K562 (cell line): Measurements from ENCODE around the gene CCDC88C. TPM values are rescaled to one million over a fixed set of nuclear protein-coding genes. Genes with fewer than 3 reads are reported as not detected.
A peak's percentile ranks its signal among the peaks of the same experiment; 100 is the strongest.

Experiments
- ATAC-seq: fragments of 200-7000 bp; cut with Tn5 transposase; 3 replicates; pipeline ENCODE4 v1.9.1; 2020; ENCODE audit warnings: moderate library complexity
- BruUV-seq: library from RNA; stranded (reverse); fragments of 400-500 nt; replicated peaks from 2 replicates; lab custom pipeline; 2021; lab: Mats Ljungman, UMichigan
- CTCF ChIA-PET: fragments of 300-600 bp; formaldehyde crosslinking; extraction: SDS; loops from one replicate; lab custom pipeline; 2021; ENCODE audit warnings: low intra/inter-chr PET ratio; lab: Yijun Ruan, JAX
- POLR2A ChIA-PET: fragments of 300-600, 350-650 bp; sonication (Branson Sonifier 250); formaldehyde crosslinking; extraction: SDS; loops from one replicate; lab custom pipeline; 2021; ENCODE audit warnings: antibody characterized with exemption, inconsistent platforms; lab: Yijun Ruan, JAX
- DNase-seq, 4 experiments: peaks; one replicate each; pipeline versions ENCODE4 v3.0.0 to v3.0.0-alpha.2; 2011 to 2018; ENCODE audit warnings: low spot score in 3 of 4, mixed read lengths in 3 of 4; ENCODE audit errors: extremely low read depth in 1 of 4
- FAIRE-seq: peaks from 2 replicates; lab custom pipeline; 2011; peaks lifted over from hg19 to GRCh38; lab: Jason Lieb, UNC
- H2AFZ ChIP-seq: 2 replicates; pipeline ENCODE4 v1.6.0; 2011; ENCODE audit warnings: low read depth, low read length, control low read depth, inconsistent platforms
- H3K27ac ChIP-seq: fragments of 200-600 bp; 3 replicates; pipeline ENCODE4 v1.8.0; 2011; ENCODE audit warnings: low read depth, mild to moderate bottlenecking, control low read depth, inconsistent platforms, low read length, moderate library complexity, mixed read lengths; ENCODE audit errors: extremely low read depth
- H3K27me3 ChIP-seq, 2 experiments: fragments of 300-600 bp in 1 of 2; 2 replicates in 1 of 2; 3 replicates in 1 of 2; pipeline versions ENCODE4 v1.6.0 to v1.8.0; 2011; ENCODE audit warnings: inconsistent platforms in 2 of 2, low read length in 2 of 2, mild to moderate bottlenecking in 1 of 2, mixed read lengths in 1 of 2, moderate library complexity in 1 of 2; ENCODE audit not compliant: control insufficient read depth in 2 of 2, insufficient read depth in 2 of 2
- H3K36me3 ChIP-seq: fragments of 300-600 bp; 3 replicates; pipeline ENCODE4 v1.8.0; 2011; ENCODE audit warnings: mild to moderate bottlenecking, low read length, inconsistent platforms; ENCODE audit not compliant: control insufficient read depth, insufficient read depth
- H3K4me1 ChIP-seq, 2 experiments: fragments of 200-600 bp in 1 of 2; replicated peaks in 1 of 2; 2 replicates in 1 of 2; 3 replicates in 1 of 2; pipeline versions ENCODE4 v1.5.1 to v1.8.0; 2011; ENCODE audit warnings: inconsistent platforms in 2 of 2, low read length in 2 of 2, mild to moderate bottlenecking in 1 of 2, mixed read lengths in 1 of 2, moderate library complexity in 1 of 2; ENCODE audit not compliant: control insufficient read depth in 2 of 2, insufficient read depth in 2 of 2
- H3K4me2 ChIP-seq: 2 replicates; pipeline ENCODE4 v1.6.1; 2011; ENCODE audit warnings: low read length, control low read depth, inconsistent platforms, mixed read lengths; ENCODE audit not compliant: insufficient read depth
- H3K4me3 ChIP-seq: fragments of 200-600 bp; sonication (generic), shearing (Covaris generic); 2 replicates; pipeline ENCODE4 v1.5.1; 2016; ENCODE audit warnings: control low read depth, inconsistent platforms
- H3K79me2 ChIP-seq: fragments of 200-600 bp; 3 replicates; pipeline ENCODE4 v1.8.0; 2011; ENCODE audit warnings: low read length, inconsistent platforms; ENCODE audit not compliant: control insufficient read depth, insufficient read depth
- H3K9ac ChIP-seq, 2 experiments: 2 replicates each; pipeline versions ENCODE4 v1.6.0 to v1.6.1; 2011; ENCODE audit warnings: low read depth in 2 of 2, low read length in 2 of 2, control low read depth in 1 of 2, inconsistent platforms in 1 of 2, mild to moderate bottlenecking in 1 of 2, mixed read lengths in 1 of 2; ENCODE audit not compliant: insufficient read depth in 1 of 2
- H3K9me1 ChIP-seq: one replicate; pipeline ENCODE4 v1.6.0; 2011; ENCODE audit warnings: inconsistent platforms, mild to moderate bottlenecking, low read length, moderate library complexity; ENCODE audit not compliant: control insufficient read depth, insufficient read depth
- H3K9me3 ChIP-seq: replicated peaks from 2 replicates; pipeline ENCODE4 v1.5.1; 2011; ENCODE audit warnings: low read depth, low read length, inconsistent platforms; ENCODE audit not compliant: control insufficient read depth, insufficient read depth
- H4K20me1 ChIP-seq: replicated peaks from 2 replicates; pipeline ENCODE4 v1.6.1; 2011; ENCODE audit warnings: low read length, inconsistent platforms, mixed read lengths; ENCODE audit not compliant: control insufficient read depth, insufficient read depth
- BCL6 ChIP-seq: fragments of 250-450 bp; sonication (Bioruptor Pico); IDR thresholded peaks from 2 replicates; pipeline ENCODE4 v1.4.0; 2020
- CBFA2T2 ChIP-seq: fragments of 450-650 bp; conservative IDR thresholded peaks from 2 replicates; pipeline ENCODE4 v1.6.1; 2017; ENCODE audit warnings: mild to moderate bottlenecking
- E4F1 ChIP-seq: fragments of 250-450 bp; sonication (Bioruptor Pico); IDR thresholded peaks from 2 replicates; pipeline ENCODE4 v1.5.0; 2021; ENCODE audit warnings: mild to moderate bottlenecking, borderline replicate concordance
- KDM1A ChIP-seq, 2 experiments: fragments of 450-650 bp; IDR thresholded peaks; 2 replicates each; pipeline ENCODE4 v1.6.1; 2016; ENCODE audit warnings: mild to moderate bottlenecking in 2 of 2
- NCOA2 ChIP-seq, 2 experiments: fragments of 450-650 bp; IDR thresholded peaks; 2 replicates each; pipeline ENCODE4 v1.6.1; 2018; ENCODE audit warnings: mild to moderate bottlenecking in 2 of 2, moderate library complexity in 1 of 2; ENCODE audit not compliant: partially characterized antibody in 2 of 2
- PHTF2 ChIP-seq: fragments of 250-450 bp; sonication (Bioruptor Pico); IDR thresholded peaks from 2 replicates; pipeline ENCODE4 v1.5.0; 2021; ENCODE audit warnings: mild to moderate bottlenecking
- SNIP1 ChIP-seq: fragments of 450-650 bp; IDR thresholded peaks from 2 replicates; pipeline ENCODE4 v1.7.1; 2017; ENCODE audit warnings: low read depth, mild to moderate bottlenecking
- YY1 ChIP-seq, 3 experiments: IDR thresholded peaks; 2 replicates each; pipeline ENCODE4 v1.6.1; 2011; ENCODE audit warnings: low read length in 2 of 3, mild to moderate bottlenecking in 2 of 3, moderate library complexity in 2 of 3, borderline replicate concordance in 1 of 3, control low read depth in 1 of 3, low read depth in 1 of 3; ENCODE audit not compliant: insufficient read depth in 3 of 3, insufficient replicate concordance in 2 of 3, control insufficient read depth in 1 of 3, insufficient read length in 1 of 3; ENCODE audit errors: extremely low read depth in 1 of 3
- ZNF140 ChIP-seq: fragments of 250-450 bp; sonication (Bioruptor Pico); IDR thresholded peaks from 2 replicates; pipeline ENCODE4 v1.8.0; 2021; ENCODE audit warnings: moderate library complexity, mild to moderate bottlenecking, inconsistent platforms
- WGBS: fragments of 100-300 bp; shearing (Covaris generic); methylation state at CpG from one replicate; pipeline ENCODE4 v1.1.6; 2016; ENCODE audit warnings: low coverage, mixed read lengths; ENCODE audit not compliant: insufficient coverage; ENCODE audit errors: missing lambda C conversion rate; 5-methylcytosine and 5-hydroxymethylcytosine counted together
- in situ Hi-C: fragments of 300-500 bp; cut with MboI; formaldehyde crosslinking; loops from 4 replicates; pipeline ENCODE4 v1.15.0; 2018; ENCODE audit warnings: inconsistent platforms, mixed read lengths
- intact Hi-C: fragments of 100-400 bp; cut with micrococcal nuclease; formaldehyde crosslinking; loops from 2 replicates; pipeline ENCODE4 v1.14.2; 2022
- polyA plus RNA-seq, 8 experiments: library from polyadenylated mRNA; depleted of rRNA in 4 of 8; stranded (reverse) in 5 of 8; unstranded in 3 of 8; fragments of >200 nt; fragmentation: Nextera tagmentation in 2 of 8; fragmentation: Illumina TruSeq in 1 of 8; extraction: Ambion mirVana in 2 of 8; extraction: Trizol in 1 of 8; gene quantifications; 2 replicates each; pipeline versions ENCODE4 v1.2.1 to v1.2.3, GENCODE V29; 2011 to 2014; ENCODE audit warnings: inconsistent platforms in 1 of 8, missing spikeins in 1 of 8
- total RNA-seq, 7 experiments: library from RNA; depleted of rRNA in 6 of 7; stranded (reverse); fragments of >200 nt in 6 of 7; fragmentation: Illumina TruSeq in 2 of 7; extraction: Trizol in 2 of 7; gene quantifications; 2 replicates each; pipeline versions ENCODE4 v1.2.1 to v1.2.3, GENCODE V29; 2011 to 2021; ENCODE audit warnings: low replicate concordance in 1 of 7
- TF ChIP-seq, protein P1 (sequence below): sonication (generic); formaldehyde crosslinking; IDR thresholded peaks from 2 replicates; pipeline ENCODE4 v1.8.1; 2023; ENCODE audit warnings: mild to moderate bottlenecking, missing genetic modification reagents
- TF ChIP-seq, protein P2 (sequence below), 2 experiments: IDR thresholded peaks; 2 replicates each; pipeline ENCODE4 v1.6.1; 2011; ENCODE audit warnings: borderline replicate concordance in 1 of 2, control low read depth in 1 of 2, low read depth in 1 of 2, low read length in 1 of 2, mild to moderate bottlenecking in 1 of 2, mixed read lengths in 1 of 2, moderate library complexity in 1 of 2; ENCODE audit not compliant: insufficient read depth in 1 of 2, insufficient read length in 1 of 2, poor library complexity in 1 of 2, severe bottlenecking in 1 of 2; ENCODE audit errors: extremely low read depth in 1 of 2

The CCDC88C gene
- total and polyA plus RNA-seq, 9 of the 15 experiments (the other 6 are each of a cell fraction or from before 2014, with no cell fraction given): 0.62 to 22.5 (median 10.7) TPM

DNA sequence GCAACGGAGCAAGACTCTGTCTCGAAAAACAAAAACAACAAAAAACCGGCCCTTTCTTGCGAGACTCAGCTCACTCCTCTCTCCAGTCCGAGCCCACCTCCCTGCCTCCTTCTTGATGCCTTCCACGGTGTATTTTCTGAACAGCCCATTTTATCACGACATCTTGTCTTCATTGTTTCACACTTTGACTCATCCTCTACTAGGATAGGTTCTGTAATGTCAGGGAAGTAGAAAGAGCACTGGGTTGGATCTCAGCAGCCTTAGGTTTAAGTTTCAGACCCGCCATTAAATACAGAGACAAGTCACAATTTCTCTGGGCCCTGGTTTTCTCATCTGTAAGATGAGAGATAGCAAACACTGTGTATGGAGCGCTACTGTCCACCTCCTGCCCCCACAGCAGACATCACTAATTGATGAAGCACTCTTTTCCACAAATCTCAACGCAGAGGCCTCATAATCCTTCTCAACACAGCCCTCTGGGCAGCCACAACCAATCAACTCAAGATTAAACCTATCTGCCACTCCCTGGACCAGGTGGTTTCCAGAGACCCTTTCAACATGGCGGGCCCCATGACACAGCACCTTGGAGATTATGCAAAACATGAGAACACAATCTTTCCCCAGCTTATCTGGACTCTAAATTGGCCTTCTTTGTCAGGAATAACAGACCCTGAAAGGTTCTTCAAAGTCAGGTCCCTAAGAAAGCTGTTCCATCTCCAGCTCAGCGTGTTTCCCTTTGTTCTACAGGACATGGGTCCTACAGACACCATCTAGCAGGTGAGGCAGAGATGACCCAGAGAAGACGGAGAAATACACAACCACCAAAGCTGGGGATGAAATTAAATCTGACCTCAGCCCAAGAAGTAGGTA is 35.6 kb downstream of the CCDC88C start (continued):
- TF ChIP-seq YY1 (IDR thresholded peaks at IDR 0.05; ENCODE audit: borderline replicate concordance in 1 of 3, control insufficient read depth in 1 of 3, extremely low read depth in 1 of 3, insufficient read depth in 3 of 3, insufficient read length in 1 of 3, insufficient replicate concordance in 2 of 3, low read depth in 1 of 3, low read length in 2 of 3) (peak; percentile 24 to 90 (median 67)), KDM1A (IDR thresholded peaks at IDR 0.05) (peak in 1 of 2 experiments; percentile 38; a peak in 2 of 4 replicates), CBFA2T2 (peak; percentile 30; the same call in 1 of the 2 replicates)

- H3K4me1 ChIP-seq: peaks cover 15 to 21% of the 10 kb centered on the region in 2 experiments
- BruUV-seq: no TSS peak
- CTCF ChIA-PET: no interaction called here
- TF ChIP-seq BCL6 (CRISPR knock-in tag) (no peak), NCOA2 (IDR thresholded peaks at IDR 0.05; ENCODE audit: partially characterized antibody in 2 of 2) (no peak), PHTF2 (CRISPR knock-in tag) (no peak), SNIP1 (no peak), ZNF140 (no peak), E4F1 (no peak)
- TF ChIP-seq, protein P1, sequence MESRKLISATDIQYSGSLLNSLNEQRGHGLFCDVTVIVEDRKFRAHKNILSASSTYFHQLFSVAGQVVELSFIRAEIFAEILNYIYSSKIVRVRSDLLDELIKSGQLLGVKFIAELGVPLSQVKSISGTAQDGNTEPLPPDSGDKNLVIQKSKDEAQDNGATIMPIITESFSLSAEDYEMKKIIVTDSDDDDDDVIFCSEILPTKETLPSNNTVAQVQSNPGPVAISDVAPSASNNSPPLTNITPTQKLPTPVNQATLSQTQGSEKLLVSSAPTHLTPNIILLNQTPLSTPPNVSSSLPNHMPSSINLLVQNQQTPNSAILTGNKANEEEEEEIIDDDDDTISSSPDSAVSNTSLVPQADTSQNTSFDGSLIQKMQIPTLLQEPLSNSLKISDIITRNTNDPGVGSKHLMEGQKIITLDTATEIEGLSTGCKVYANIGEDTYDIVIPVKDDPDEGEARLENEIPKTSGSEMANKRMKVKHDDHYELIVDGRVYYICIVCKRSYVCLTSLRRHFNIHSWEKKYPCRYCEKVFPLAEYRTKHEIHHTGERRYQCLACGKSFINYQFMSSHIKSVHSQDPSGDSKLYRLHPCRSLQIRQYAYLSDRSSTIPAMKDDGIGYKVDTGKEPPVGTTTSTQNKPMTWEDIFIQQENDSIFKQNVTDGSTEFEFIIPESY (CRISPR knock-in tag): no peak
- TF ChIP-seq, protein P2, sequence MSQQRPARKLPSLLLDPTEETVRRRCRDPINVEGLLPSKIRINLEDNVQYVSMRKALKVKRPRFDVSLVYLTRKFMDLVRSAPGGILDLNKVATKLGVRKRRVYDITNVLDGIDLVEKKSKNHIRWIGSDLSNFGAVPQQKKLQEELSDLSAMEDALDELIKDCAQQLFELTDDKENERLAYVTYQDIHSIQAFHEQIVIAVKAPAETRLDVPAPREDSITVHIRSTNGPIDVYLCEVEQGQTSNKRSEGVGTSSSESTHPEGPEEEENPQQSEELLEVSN (IDR thresholded peaks at IDR 0.05; ENCODE audit: borderline replicate concordance in 1 of 2, extremely low read depth in 1 of 2, insufficient read depth in 1 of 2, insufficient read length in 1 of 2, low read depth in 1 of 2, low read length in 1 of 2, poor library complexity in 1 of 2, severe bottlenecking in 1 of 2): no peak
Measured at GRCh38 chr14:91380610-91381371, 36.8 kb downstream of the CCDC88C start.

More at GRCh38 chr14:91380610-91381371, 36.8 kb downstream of the CCDC88C start:
- intact Hi-C loops (no loop called here), in situ Hi-C loops (no loop called here)
- Histone ChIP-seq H3K4me3 (no peak overlapping the region), H3K9me1 (no peaks in the 10 kb centered on the region), H3K4me2 (no peak overlapping the region), H2AFZ (no peak overlapping the region), H3K79me2 (peaks cover 44% of the 10 kb centered on the region), H3K36me3 (peaks cover 5% of the 10 kb centered on the region; the same call in 2 of the 3 replicates), H3K27me3 (no peaks in the 10 kb centered on the region), H4K20me1 (no peaks in the 10 kb centered on the region), H3K9me3 (no peaks in the 10 kb centered on the region), H3K9ac (no peak overlapping the region), H3K27ac (no peak overlapping the region)
- no peak for DNase-seq
- FAIRE-seq: no peak
- 90% methylated on average over 10 of the region's 11 CpGs for WGBS
- POLR2A ChIA-PET: no interaction called here
- no peak for ATAC-seq
